Occipital lobe (tissue), 2 donors: Measurements from ENCODE around the gene PGA4. TPM values are rescaled to one million over a fixed set of nuclear protein-coding genes. Genes with fewer than 3 reads are reported as not detected.

ENCODE experiments used
- DNase-seq: peaks from one replicate; lab custom pipeline; 2025; lab: John Stamatoyannopoulos, UW
- total RNA-seq: library from RNA; depleted of rRNA; stranded (reverse); fragments of >200 nt; gene quantifications from one replicate; pipeline ENCODE4 v1.2.3, GENCODE V29; 2014

The PGA4 gene
- total RNA-seq, 1 donor from 2014 or later: 0.31 TPM

GRCh38 chr11:61278001-61278470 is 55.9 kb downstream of the PGA4 start:
- no peak for DNase-seq

- no peak for DNase-seq
Measured at GRCh38 chr11:61279934-61280659, 58.0 kb downstream of the PGA4 start.

DNA sequence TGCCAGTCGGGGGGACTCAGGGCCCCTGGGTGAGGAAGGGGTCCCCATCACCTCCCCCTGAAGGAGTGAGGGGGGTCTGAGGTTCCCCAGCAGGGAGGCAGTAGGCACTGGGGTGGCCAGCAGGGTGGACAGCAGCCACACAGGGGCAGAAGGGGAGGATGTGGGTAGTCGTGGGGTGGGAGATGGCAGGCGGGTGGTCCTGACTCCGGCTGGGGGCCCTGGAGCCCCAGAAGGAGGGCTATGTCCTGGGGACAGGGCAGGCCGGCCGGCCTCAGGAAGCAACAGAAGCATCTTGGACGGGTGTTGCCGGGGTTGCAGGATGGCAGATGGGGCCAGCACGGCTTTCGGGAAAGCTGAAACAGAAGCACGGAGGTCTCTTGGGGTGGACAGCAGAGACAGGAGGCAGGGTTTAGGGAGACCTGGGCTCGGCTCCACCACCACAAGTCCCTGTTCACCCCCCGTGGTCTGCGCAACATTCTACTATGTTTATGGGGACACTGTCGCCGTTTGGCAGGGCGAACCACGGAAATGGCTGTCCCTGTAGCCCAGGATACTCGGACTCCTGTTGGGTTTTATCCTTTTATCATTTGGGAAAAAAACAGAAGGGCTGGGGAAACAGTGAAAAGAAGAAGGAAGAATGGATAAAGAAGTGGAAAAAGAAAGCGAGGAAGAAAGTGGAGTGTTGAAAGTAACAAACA is 58.9 kb downstream of the PGA4 start:
- DNase-seq: no peak

Other genes starting within 250 kb of the PGA4 start
- not detected for gene CD5, start 119.9 kb upstream of the PGA4 start, total RNA-seq
- 4.5 TPM for gene VPS37C, start 60.9 kb upstream of the PGA4 start, total RNA-seq
- 0.31 TPM for gene PGA3, start 18.8 kb upstream of the PGA4 start, total RNA-seq
- gene PGA5, start 18.8 kb downstream of the PGA4 start, total RNA-seq: not detected
- 2.7 TPM for gene VWCE, start 73.0 kb downstream of the PGA4 start, total RNA-seq
- gene DDB1, start 110.8 kb downstream of the PGA4 start, total RNA-seq: 210 TPM
- 10.6 TPM for gene TKFC, start 110.9 kb downstream of the PGA4 start, total RNA-seq
- 8.9 TPM for gene CYB561A3, start 139.5 kb downstream of the PGA4 start, total RNA-seq
- gene TMEM138, start 140.0 kb downstream of the PGA4 start, total RNA-seq: 24.2 TPM
- 10.1 TPM for gene TMEM216, start 170.2 kb downstream of the PGA4 start, total RNA-seq
- 25.1 TPM for gene CPSF7, start 207.6 kb downstream of the PGA4 start, total RNA-seq
- gene SDHAF2, start 207.8 kb downstream of the PGA4 start, total RNA-seq: 27.6 TPM